K562 (cell line): ENCODE results near the gene PDPK1. TPM values are rescaled to one million over a fixed set of nuclear protein-coding genes. Genes with fewer than 3 reads are reported as not detected.

Experiments
- ATAC-seq: fragments of 200-7000 bp; cut with Tn5 transposase; 3 replicates; pipeline ENCODE4 v1.9.1; 2020; ENCODE audit warnings: moderate library complexity
- BruUV-seq: library from RNA; stranded (reverse); fragments of 400-500 nt; replicated peaks from 2 replicates; lab custom pipeline; 2021; lab: Mats Ljungman, UMichigan
- CTCF ChIA-PET: fragments of 300-600 bp; formaldehyde crosslinking; extraction: SDS; loops from one replicate; lab custom pipeline; 2021; ENCODE audit warnings: low intra/inter-chr PET ratio; lab: Yijun Ruan, JAX
- POLR2A ChIA-PET: fragments of 300-600, 350-650 bp; sonication (Branson Sonifier 250); formaldehyde crosslinking; extraction: SDS; loops from one replicate; lab custom pipeline; 2021; ENCODE audit warnings: antibody characterized with exemption, inconsistent platforms; lab: Yijun Ruan, JAX
- DNase-seq, 4 experiments: peaks; one replicate each; pipeline versions ENCODE4 v3.0.0 to v3.0.0-alpha.2; 2011 to 2018; ENCODE audit warnings: low spot score in 3 of 4, mixed read lengths in 3 of 4; ENCODE audit errors: extremely low read depth in 1 of 4
- FAIRE-seq: peaks from 2 replicates; lab custom pipeline; 2011; peaks lifted over from hg19 to GRCh38; lab: Jason Lieb, UNC
- H2AFZ ChIP-seq: 2 replicates; pipeline ENCODE4 v1.6.0; 2011; ENCODE audit warnings: low read depth, low read length, control low read depth, inconsistent platforms
- H3K27ac ChIP-seq: fragments of 200-600 bp; 3 replicates; pipeline ENCODE4 v1.8.0; 2011; ENCODE audit warnings: low read depth, mild to moderate bottlenecking, control low read depth, inconsistent platforms, low read length, moderate library complexity, mixed read lengths; ENCODE audit errors: extremely low read depth
- H3K27me3 ChIP-seq, 2 experiments: fragments of 300-600 bp in 1 of 2; 2 replicates in 1 of 2; 3 replicates in 1 of 2; pipeline versions ENCODE4 v1.6.0 to v1.8.0; 2011; ENCODE audit warnings: inconsistent platforms in 2 of 2, low read length in 2 of 2, mild to moderate bottlenecking in 1 of 2, mixed read lengths in 1 of 2, moderate library complexity in 1 of 2; ENCODE audit not compliant: control insufficient read depth in 2 of 2, insufficient read depth in 2 of 2
- H3K36me3 ChIP-seq: fragments of 300-600 bp; 3 replicates; pipeline ENCODE4 v1.8.0; 2011; ENCODE audit warnings: mild to moderate bottlenecking, low read length, inconsistent platforms; ENCODE audit not compliant: control insufficient read depth, insufficient read depth
- H3K4me1 ChIP-seq, 2 experiments: fragments of 200-600 bp in 1 of 2; replicated peaks in 1 of 2; 2 replicates in 1 of 2; 3 replicates in 1 of 2; pipeline versions ENCODE4 v1.5.1 to v1.8.0; 2011; ENCODE audit warnings: inconsistent platforms in 2 of 2, low read length in 2 of 2, mild to moderate bottlenecking in 1 of 2, mixed read lengths in 1 of 2, moderate library complexity in 1 of 2; ENCODE audit not compliant: control insufficient read depth in 2 of 2, insufficient read depth in 2 of 2
- H3K4me2 ChIP-seq: 2 replicates; pipeline ENCODE4 v1.6.1; 2011; ENCODE audit warnings: low read length, control low read depth, inconsistent platforms, mixed read lengths; ENCODE audit not compliant: insufficient read depth
- H3K4me3 ChIP-seq: fragments of 200-600 bp; sonication (generic), shearing (Covaris generic); 2 replicates; pipeline ENCODE4 v1.5.1; 2016; ENCODE audit warnings: control low read depth, inconsistent platforms
- H3K79me2 ChIP-seq: fragments of 200-600 bp; 3 replicates; pipeline ENCODE4 v1.8.0; 2011; ENCODE audit warnings: low read length, inconsistent platforms; ENCODE audit not compliant: control insufficient read depth, insufficient read depth
- H3K9ac ChIP-seq, 2 experiments: 2 replicates each; pipeline versions ENCODE4 v1.6.0 to v1.6.1; 2011; ENCODE audit warnings: low read depth in 2 of 2, low read length in 2 of 2, control low read depth in 1 of 2, inconsistent platforms in 1 of 2, mild to moderate bottlenecking in 1 of 2, mixed read lengths in 1 of 2; ENCODE audit not compliant: insufficient read depth in 1 of 2
- H3K9me1 ChIP-seq: one replicate; pipeline ENCODE4 v1.6.0; 2011; ENCODE audit warnings: inconsistent platforms, mild to moderate bottlenecking, low read length, moderate library complexity; ENCODE audit not compliant: control insufficient read depth, insufficient read depth
- H3K9me3 ChIP-seq: replicated peaks from 2 replicates; pipeline ENCODE4 v1.5.1; 2011; ENCODE audit warnings: low read depth, low read length, inconsistent platforms; ENCODE audit not compliant: control insufficient read depth, insufficient read depth
- H4K20me1 ChIP-seq: replicated peaks from 2 replicates; pipeline ENCODE4 v1.6.1; 2011; ENCODE audit warnings: low read length, inconsistent platforms, mixed read lengths; ENCODE audit not compliant: control insufficient read depth, insufficient read depth
- BDP1 ChIP-seq: IDR thresholded peaks from 3 replicates; pipeline ENCODE4 v1.6.1; 2011; ENCODE audit not compliant: insufficient read length, insufficient read depth
- FOSL1 ChIP-seq: fragments of 200-800 bp; sonication (Bioruptor generic); conservative IDR thresholded peaks from 2 replicates; pipeline ENCODE4 v1.6.1; 2016; ENCODE audit warnings: missing genetic modification characterization, missing compliant biosample characterization
- KDM5B ChIP-seq: fragments of 200-600 bp; sonication (generic); IDR thresholded peaks from 2 replicates; pipeline ENCODE4 v1.6.1; 2012; ENCODE audit warnings: low read depth, mild to moderate bottlenecking, moderate library complexity, low read length, control low read depth, inconsistent platforms; ENCODE audit not compliant: insufficient replicate concordance
- MEF2D ChIP-seq: conservative IDR thresholded peaks from 2 replicates; pipeline ENCODE4 v1.6.1; 2016; ENCODE audit warnings: low read depth, missing genetic modification characterization, missing compliant biosample characterization
- PCBP1 ChIP-seq: fragments of 200-400 bp; formaldehyde crosslinking; IDR thresholded peaks from 2 replicates; pipeline ENCODE4 v1.6.1; 2018; ENCODE audit warnings: mild to moderate bottlenecking, low read depth, low read length; ENCODE audit not compliant: poor library complexity, severe bottlenecking
- POLR2B ChIP-seq: fragments of 450-650 bp; IDR thresholded peaks from 2 replicates; pipeline ENCODE4 v1.6.1; 2018; ENCODE audit warnings: low read depth; ENCODE audit not compliant: partially characterized antibody
- PURB ChIP-seq: sonication (generic); formaldehyde crosslinking; IDR thresholded peaks from 2 replicates; pipeline ENCODE4 v1.9.0; 2021; ENCODE audit warnings: low read depth, mild to moderate bottlenecking, missing genetic modification reagents
- ZNF347 ChIP-seq: fragments of 450-650 bp; formaldehyde crosslinking; IDR thresholded peaks from 2 replicates; pipeline ENCODE4 v1.4.0; 2020; ENCODE audit warnings: low read depth, mild to moderate bottlenecking, moderate library complexity
- WGBS: fragments of 100-300 bp; shearing (Covaris generic); methylation state at CpG from one replicate; pipeline ENCODE4 v1.1.6; 2016; ENCODE audit warnings: low coverage, mixed read lengths; ENCODE audit not compliant: insufficient coverage; ENCODE audit errors: missing lambda C conversion rate; 5-methylcytosine and 5-hydroxymethylcytosine counted together
- in situ Hi-C: fragments of 300-500 bp; cut with MboI; formaldehyde crosslinking; loops from 4 replicates; pipeline ENCODE4 v1.15.0; 2018; ENCODE audit warnings: inconsistent platforms, mixed read lengths
- intact Hi-C: fragments of 100-400 bp; cut with micrococcal nuclease; formaldehyde crosslinking; loops from 2 replicates; pipeline ENCODE4 v1.14.2; 2022
- polyA plus RNA-seq, 8 experiments: library from polyadenylated mRNA; depleted of rRNA in 4 of 8; stranded (reverse) in 5 of 8; unstranded in 3 of 8; fragments of >200 nt; fragmentation: Nextera tagmentation in 2 of 8; fragmentation: Illumina TruSeq in 1 of 8; extraction: Ambion mirVana in 2 of 8; extraction: Trizol in 1 of 8; gene quantifications; 2 replicates each; pipeline versions ENCODE4 v1.2.1 to v1.2.3, GENCODE V29; 2011 to 2014; ENCODE audit warnings: inconsistent platforms in 1 of 8, missing spikeins in 1 of 8
- total RNA-seq, 7 experiments: library from RNA; depleted of rRNA in 6 of 7; stranded (reverse); fragments of >200 nt in 6 of 7; fragmentation: Illumina TruSeq in 2 of 7; extraction: Trizol in 2 of 7; gene quantifications; 2 replicates each; pipeline versions ENCODE4 v1.2.1 to v1.2.3, GENCODE V29; 2011 to 2021; ENCODE audit warnings: low replicate concordance in 1 of 7
- TF ChIP-seq, protein P1 (sequence below): fragments of 250-450 bp; sonication (Bioruptor Pico); IDR thresholded peaks from 2 replicates; pipeline ENCODE4 v1.5.0; 2021

Gene PDPK1
- total and polyA plus RNA-seq, 9 of the 15 experiments (the other 6 are each of a cell fraction or from before 2014, with no cell fraction given), result 4.0 to 37.2 (median 18.7) TPM

- CTCF ChIA-PET, result no interaction called here
- POLR2A ChIA-PET, result interaction anchor here (0.5 to 2.5 kb wide), 4 partner anchors 9 to 44 kb away, joined by 3 to 10 read pairs (median 3); no protein-coding TSS in a partner anchor
- BruUV-seq, result no TSS peak
Observed at GRCh38 chr16:2492292-2492691, 45.5 kb upstream of the PDPK1 start.

More at GRCh38 chr16:2492292-2492691, 45.5 kb upstream of the PDPK1 start:
- peaks cover 33% of the 10 kb centered on the region; the same call in 2 of the 3 replicates for H3K36me3 ChIP-seq
- H3K27ac ChIP-seq, result no peak overlapping the region
- intact Hi-C loops (no loop called here), in situ Hi-C loops (no loop called here)
- H3K27me3 ChIP-seq, result no peaks in the 10 kb centered on the region
- TF ChIP-seq ZNF347 (CRISPR knock-in tag) (no peak), PCBP1 (no peak), MEF2D (tag) (no peak), KDM5B (no peak), FOSL1 (tag) (no peak), BDP1 (no peak), POLR2B (no peak), PURB (CRISPR knock-in tag) (no peak)
- TF ChIP-seq, protein P1, sequence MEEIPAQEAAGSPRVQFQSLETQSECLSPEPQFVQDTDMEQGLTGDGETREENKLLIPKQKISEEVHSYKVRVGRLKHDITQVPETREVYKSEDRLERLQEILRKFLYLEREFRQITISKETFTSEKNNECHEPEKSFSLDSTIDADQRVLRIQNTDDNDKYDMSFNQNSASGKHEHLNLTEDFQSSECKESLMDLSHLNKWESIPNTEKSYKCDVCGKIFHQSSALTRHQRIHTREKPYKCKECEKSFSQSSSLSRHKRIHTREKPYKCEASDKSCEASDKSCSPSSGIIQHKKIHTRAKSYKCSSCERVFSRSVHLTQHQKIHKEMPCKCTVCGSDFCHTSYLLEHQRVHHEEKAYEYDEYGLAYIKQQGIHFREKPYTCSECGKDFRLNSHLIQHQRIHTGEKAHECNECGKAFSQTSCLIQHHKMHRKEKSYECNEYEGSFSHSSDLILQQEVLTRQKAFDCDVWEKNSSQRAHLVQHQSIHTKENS (CRISPR knock-in tag), result no peak
- no peak overlapping the region for H3K9ac ChIP-seq
- H3K79me2 ChIP-seq, result peaks cover 29% of the 10 kb centered on the region
- DNase-seq, result no peak
- H4K20me1 ChIP-seq, result peaks cover 6% of the 10 kb centered on the region
- WGBS, result 91% methylated on average over 13 of the region's 13 CpGs
- H3K4me3 ChIP-seq, result no peak overlapping the region
- no peaks in the 10 kb centered on the region for H3K9me1 ChIP-seq
- no peaks in the 10 kb centered on the region for H3K9me3 ChIP-seq
- H3K4me2 ChIP-seq, result no peak overlapping the region
- no peak for FAIRE-seq
- no peak overlapping the region for H2AFZ ChIP-seq
- no peak for ATAC-seq
- H3K4me1 ChIP-seq, result peaks cover 11 to 43% of the 10 kb centered on the region in 2 experiments; a peak in 4 of 5 replicates
